HG03196 (cell line): Measurements from ENCODE around the gene THSD7B.

Experiments used
- ATAC-seq: cut with Tn5 transposase; IDR thresholded peaks from one replicate; pipeline ENCODE4 v1.9.1; 2021; ENCODE audit not compliant: unreplicated experiment

THSD7B gene

GRCh38 chr2:137185378-137186078, 420.2 kb downstream of the THSD7B start:
- ATAC-seq = no peak

DNA sequence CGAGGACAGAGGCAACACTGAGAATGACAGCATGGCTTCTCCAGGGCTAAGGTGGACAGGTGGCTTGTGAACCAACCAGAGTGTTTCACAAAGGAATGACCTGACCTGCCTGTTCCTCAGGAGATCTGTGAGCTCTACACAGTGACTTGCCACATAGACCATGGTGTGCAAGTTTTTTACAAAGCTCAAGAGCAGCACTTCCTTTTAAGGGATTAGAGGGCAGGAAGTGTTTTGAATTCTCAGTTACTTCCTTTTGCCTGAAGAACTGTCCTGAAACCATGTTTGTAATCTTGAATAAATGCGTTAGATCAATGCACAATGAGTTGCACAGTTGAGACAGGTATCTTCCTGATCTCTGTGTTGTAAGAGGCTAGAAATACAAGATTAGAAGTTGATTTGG, 421.9 kb downstream of the THSD7B start:
- no peak for ATAC-seq

DNA sequence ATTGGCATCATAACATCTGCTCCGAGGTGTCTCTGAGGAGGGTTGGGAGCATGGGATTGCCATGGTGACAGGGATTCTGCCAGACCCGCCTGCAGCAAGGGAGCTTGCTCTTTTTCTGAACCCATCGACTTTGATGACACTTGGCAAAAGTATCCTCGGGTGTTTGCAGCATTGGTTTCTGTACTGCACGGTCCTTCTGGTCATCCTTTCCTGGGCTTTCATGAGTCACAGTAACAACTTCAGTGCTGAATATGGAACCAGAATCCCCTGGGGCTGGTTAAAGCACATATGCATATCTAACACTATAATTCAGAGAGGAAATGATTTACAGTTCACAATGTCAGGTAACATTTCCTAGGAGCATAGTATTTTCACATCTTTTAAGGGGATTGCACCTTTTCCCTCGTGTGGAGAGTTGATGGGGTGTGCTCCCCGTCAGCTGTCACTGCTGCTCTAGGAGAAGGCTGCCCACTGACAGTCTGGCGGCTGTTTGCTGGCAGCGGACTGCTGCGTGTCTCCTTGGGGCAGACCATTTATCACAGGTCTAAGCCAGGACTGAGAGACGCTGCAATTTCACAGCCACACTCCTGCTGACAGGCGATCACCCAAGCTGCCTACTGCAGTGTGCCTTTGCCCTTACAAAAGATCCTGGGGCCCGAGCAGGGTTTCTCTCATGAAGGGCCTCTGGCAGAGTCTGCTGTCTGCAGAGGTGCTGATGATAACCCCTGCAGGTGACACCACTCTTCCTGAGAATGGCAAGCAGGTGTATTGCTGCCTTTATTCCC, 425.3 kb downstream of the THSD7B start:
- no peak for ATAC-seq

- no peak for ATAC-seq
Measured at GRCh38 chr2:137192366-137193310, 427.3 kb downstream of the THSD7B start.

DNA sequence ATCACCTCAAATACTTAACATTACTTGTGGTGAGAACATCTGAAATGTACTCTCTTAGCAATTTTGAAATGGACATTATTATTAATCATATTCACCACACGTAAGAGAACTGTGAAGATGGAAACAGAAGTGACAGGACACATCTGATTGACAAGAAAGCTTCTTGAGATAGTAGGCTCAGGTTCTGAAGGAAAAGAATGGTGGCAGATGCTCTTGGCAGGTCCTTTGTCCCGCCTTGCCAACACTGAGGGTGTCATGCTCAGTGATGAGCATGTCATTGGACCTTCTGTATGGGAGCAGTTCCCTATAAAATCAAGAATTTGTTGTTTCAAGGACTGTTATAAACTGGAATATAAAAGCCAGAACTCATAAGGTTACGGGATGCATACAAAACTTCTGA, 428.1 kb downstream of the THSD7B start:
- ATAC-seq = no peak

GRCh38 chr2:137194111-137194510, 428.8 kb downstream of the THSD7B start:
- no peak for ATAC-seq

DNA sequence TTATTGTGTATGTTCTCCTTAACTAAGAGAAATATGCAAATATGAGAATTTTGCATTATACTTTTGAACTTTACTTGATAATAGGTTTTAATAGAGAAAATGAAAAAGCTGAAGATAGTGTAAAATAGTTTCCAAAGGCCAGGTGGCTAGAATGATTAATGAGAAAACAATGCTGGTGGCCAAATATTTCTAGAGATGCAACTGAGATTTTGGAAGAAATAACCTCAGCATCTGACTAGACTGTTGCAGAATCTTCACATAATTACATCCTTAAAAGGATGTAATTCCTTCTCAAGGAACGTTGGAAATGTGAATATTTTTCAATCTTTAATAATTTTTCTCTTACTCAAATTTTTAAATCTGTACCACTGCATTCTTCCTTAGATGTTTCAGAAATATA, 434.4 kb downstream of the THSD7B start:
- no peak for ATAC-seq

DNA sequence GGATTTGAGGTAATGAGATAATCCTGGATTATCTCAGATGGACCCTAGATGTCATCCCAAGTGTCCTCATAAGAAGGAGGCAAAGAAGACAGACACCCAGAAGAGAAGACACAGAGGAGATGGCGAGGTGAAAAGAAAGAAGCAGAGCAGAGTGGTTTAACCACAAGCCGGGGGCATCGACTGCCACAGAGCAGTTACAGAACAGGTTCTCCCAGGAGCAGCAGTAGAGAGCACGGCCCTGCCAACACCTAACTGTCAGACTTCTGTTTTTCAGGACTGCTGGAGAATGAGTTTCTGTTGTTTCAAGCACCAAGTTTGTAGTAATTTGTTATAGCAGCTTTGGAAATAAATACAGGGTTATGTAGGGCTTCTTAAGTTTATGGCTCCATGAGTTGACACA, 437.0 kb downstream of the THSD7B start:
- no peak for ATAC-seq

DNA sequence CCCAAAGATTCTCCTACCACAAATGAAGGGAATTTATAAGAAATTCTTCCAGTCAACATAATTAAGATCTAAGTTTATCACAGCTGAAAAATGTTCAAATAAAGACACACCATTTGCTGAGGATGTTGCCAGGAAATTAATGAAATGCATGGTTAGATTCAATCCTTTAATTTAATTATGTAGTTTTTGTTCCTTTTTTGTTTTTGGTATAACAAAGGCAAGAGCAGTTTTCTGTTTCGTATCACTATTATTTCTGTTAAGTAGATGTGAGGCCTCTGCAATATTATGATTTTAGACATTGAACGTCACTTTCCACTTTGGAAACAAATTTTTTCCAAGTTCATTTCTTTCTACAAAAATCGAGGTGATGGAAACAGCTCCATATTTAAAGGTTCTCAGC, 440.0 kb downstream of the THSD7B start:
- ATAC-seq = no peak

GRCh38 chr2:137206069-137206468, 440.7 kb downstream of the THSD7B start:
- no peak for ATAC-seq

GRCh38 chr2:137207030-137207429, 441.7 kb downstream of the THSD7B start:
- ATAC-seq = no peak

DNA sequence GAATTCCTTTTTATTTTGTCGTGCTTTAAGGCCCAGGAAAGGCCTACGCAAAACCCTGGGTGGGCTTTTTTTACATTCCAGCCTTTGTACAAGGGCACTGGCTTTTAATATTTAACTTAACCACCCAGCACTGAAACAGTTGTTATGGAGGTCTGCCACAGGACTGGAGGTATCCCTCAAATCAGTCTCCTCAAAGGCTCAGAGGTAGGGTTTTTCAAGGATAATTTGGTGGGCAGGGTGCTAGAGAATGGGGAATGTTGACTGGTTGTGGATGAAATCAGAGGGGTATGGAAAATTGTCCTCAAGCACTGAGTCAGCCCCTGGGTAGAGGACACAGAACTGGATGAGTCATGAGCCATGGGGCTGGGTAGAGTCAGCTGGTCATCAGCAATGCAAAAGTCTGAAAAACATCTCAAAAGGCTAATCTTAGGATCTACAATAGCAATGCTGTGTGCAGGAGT, 443.1 kb downstream of the THSD7B start:
- ATAC-seq = no peak

- ATAC-seq = no peak
Measured at GRCh38 chr2:137210039-137210438, 444.7 kb downstream of the THSD7B start.

DNA sequence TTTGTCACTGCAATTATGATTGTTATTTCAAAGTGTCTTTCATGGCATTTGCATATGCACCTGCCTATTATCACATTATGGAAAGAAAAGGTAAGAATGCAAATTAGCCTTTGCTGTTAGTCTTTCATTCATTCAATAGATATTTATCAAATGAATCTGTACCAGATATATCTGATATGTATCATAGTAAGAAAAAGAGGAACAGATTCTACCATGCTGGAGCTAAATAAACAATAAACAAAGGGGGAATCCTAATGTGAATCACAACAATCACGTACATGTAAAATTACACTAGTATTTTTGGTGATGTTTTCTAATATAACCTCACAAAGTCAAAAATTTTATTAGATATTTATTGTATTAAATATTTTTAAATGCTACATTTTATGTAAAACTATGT, 446.4 kb downstream of the THSD7B start:
- ATAC-seq = no peak

GRCh38 chr2:137220438-137220993, 455.2 kb downstream of the THSD7B start:
- no peak for ATAC-seq

DNA sequence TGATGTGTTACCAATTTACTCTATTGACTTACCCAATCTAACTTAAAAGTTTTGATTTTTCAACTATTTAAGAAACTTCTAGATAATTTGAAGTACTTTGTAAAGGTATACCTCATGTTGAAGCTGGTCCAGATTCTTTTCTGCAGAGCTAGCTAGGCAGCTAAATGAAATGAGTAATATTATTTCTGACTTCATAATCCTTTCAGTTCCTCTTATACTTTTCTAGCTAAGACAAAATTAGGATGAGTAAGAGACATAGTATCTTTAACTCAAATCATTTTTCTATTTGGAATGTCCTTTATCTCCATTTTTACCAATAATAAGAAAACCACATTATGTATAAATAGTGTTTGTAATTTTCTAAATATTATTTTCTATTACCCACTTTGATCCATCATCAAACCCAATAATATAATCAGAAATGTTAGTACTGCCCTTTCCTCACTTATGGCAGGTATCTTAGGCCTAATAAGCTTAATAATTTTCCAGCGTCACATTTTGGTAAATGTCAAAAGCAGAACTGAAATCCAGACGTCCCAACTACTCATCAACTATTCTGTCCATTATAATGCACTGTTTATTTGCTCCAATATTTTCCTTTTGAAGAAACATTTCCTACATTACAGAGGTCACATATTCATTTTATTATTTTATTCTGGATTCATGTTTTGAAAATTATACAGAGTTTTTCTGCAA, 456.6 kb downstream of the THSD7B start:
- no peak for ATAC-seq

DNA sequence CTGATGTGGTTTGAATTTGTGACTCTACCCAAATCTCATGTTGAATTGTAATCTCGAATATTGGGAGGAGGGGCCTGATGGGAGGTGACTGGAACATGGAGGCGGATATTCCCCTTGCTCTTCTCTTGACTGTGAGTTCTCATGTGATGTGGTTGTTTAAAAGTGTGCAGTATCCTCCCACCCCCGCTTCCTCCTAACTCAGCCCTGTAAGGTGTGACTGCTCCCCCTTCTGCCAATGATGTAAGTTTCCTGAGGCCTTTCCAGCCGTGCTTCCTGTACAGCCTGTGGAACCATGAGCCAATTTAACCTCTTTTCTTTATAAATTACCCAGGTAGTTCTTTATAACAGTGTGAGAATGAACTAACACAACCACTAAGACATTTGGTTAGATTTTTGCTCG, 458.4 kb downstream of the THSD7B start:
- ATAC-seq = no peak

DNA sequence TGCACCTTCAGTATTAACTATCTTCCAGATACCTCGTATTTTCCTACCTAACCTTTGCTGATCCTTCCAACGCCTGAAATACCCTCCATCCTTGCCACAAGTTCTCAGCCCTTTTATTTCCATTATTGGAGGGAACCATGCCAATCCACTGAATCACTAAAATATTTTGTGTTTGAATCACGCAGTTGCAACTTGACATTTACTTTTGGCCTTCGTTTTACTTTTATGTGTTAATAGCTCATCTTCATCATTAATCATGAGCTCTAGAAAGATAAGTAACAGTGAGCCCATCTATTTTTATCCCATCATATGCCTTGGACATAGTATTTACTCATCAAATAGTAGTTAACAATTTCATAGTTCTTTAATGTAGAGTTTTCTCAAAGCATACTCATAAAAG, 463.2 kb downstream of the THSD7B start:
- no peak for ATAC-seq

DNA sequence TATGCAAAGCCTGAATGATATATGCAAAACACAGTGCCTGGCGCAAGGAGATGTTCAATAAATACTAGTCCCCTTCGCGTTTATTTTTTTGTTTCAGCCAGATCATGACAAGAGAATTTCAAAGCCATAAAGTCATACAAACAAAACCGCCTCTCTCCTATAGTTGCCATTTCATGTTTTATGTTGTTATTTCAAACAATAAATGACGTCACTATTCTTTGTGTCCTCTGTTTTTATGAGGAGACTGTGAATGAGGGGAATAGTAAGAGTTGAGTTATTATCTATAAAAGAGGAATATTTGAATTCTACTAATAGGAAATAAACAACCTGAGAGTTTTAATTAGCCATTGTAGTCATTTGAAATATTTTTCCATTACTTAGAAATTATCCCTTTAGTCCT, 464.5 kb downstream of the THSD7B start:
- no peak for ATAC-seq

GRCh38 chr2:137231628-137232027, 466.3 kb downstream of the THSD7B start:
- ATAC-seq = no peak
